Dermis lymphatic vessel endothelial cell (primary cell): Measurements from ENCODE around the gene BAMBI. TPM values are rescaled to one million over a fixed set of nuclear protein-coding genes. Genes with fewer than 3 reads are reported as not detected.

Experiments used
- total RNA-seq: library from RNA; depleted of rRNA; stranded (reverse); fragments of >200 nt; gene quantifications from 2 replicates; pipeline ENCODE4 v1.2.1, GENCODE V29; 2014

The BAMBI gene, protein sequence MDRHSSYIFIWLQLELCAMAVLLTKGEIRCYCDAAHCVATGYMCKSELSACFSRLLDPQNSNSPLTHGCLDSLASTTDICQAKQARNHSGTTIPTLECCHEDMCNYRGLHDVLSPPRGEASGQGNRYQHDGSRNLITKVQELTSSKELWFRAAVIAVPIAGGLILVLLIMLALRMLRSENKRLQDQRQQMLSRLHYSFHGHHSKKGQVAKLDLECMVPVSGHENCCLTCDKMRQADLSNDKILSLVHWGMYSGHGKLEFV
- 1.3 and 2.7 TPM in 2 replicates for total RNA-seq

DNA sequence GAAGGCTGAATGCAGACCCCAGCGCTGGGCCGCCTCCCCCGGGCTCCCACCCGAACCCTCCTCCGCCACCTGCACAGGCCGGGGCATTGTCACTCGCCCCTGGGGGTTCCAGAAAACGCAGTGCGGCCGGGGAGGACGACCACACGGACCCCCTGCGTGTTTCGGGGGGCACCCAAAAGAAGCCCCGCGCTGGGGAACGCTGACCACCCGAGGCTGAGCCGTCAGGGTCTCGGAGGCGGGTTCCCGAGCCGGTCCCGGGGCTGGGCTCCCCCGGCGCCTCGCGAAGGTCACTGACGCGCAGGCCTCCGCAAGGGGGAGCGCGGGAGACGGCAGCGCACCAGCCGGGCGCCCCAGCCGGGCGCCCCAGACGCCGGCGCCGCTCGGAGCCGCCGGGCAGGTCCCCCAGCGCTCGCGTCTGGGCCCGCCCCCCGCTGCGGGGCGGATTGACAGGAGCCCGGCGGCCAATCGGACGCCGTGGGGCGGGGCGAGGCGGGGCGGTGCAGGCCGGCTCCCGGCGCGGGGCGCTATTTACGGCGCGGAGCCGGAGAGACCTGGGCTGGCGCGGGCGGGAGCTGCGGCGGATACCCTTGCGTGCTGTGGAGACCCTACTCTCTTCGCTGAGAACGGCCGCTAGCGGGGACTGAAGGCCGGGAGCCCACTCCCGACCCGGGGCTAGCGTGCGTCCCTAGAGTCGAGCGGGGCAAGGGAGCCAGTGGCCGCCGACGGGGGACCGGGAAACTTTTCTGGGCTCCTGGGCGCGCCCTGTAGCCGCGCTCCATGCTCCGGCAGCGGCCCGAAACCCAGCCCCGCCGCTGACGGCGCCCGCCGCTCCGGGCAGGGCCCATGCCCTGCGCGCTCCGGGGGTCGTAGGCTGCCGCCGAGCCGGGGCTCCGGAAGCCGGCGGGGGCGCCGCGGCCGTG lies at the start of gene BAMBI:
BAMBI (plus strand) TSS at position 554 of the 920 bp plus-strand sequence. CDS start 377 bp downstream, outside the sequence.

Other genes with a start within 250 kb of the BAMBI start
- 41.4 and 51.7 TPM in 2 replicates for gene WAC, start 144.4 kb upstream of the BAMBI start, total RNA-seq